Measurements from ENCODE around the gene GNAZ. TPM values are rescaled to one million over a fixed set of nuclear protein-coding genes. Genes with fewer than 3 reads are reported as not detected.

Gene GNAZ
- total and polyA plus RNA-seq, 4 donors, result 0.21 to 2.2 (median 0.38) TPM

DNA sequence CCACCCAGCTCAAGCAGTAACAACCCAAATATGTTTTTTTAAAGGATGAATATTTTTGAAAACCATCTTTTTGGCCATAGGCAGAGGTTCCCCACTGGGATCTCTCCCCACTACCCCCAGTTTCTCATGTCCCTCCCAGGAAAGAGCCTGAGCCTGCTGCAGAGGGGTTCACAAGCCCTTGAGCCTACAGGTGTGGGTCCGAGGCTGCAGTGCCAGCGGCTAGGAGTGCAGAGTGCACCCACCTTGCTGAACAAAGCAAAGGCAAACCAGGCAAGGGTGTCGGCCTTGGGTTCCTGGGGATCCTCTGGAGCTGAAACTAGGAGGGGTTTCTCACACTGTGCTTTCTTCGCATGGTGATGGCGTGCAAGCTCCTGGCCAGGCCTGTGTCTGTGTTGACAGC is 35.0 kb downstream of the GNAZ start:
- 95% methylated on average over 5 of the region's 5 CpGs for WGBS
- no peaks in the 10 kb centered on the region for H3K36me3 ChIP-seq (ENCODE audit: control insufficient read depth in 4 of 4, insufficient read depth in 3 of 4, low read depth in 1 of 4, low read length in 3 of 4)
- H3K4me1 ChIP-seq (ENCODE audit: control insufficient read depth in 4 of 4, insufficient read depth in 4 of 4, low read length in 3 of 4), result no peaks in the 10 kb centered on the region
- H3K27me3 ChIP-seq (ENCODE audit: control insufficient read depth in 4 of 4, insufficient read depth in 4 of 4, low read length in 3 of 4), result no peaks in the 10 kb centered on the region
- H3K9ac ChIP-seq (ENCODE audit: low read depth in 1 of 2, low read length in 2 of 2), result no peak overlapping the region
- H3K4me3 ChIP-seq (ENCODE audit: low read depth in 1 of 3, low read length in 3 of 3), result no peak overlapping the region
- no peak overlapping the region for H3K27ac ChIP-seq (ENCODE audit: low read depth in 1 of 2, low read length in 2 of 2)
- H3K9me3 ChIP-seq (ENCODE audit: control insufficient read depth in 4 of 4, low read length in 3 of 4), result no peaks in the 10 kb centered on the region
- no peak for DNase-seq (ENCODE audit: low spot score)
- TF ChIP-seq FOXA2 (IDR thresholded peaks at IDR 0.05), result no peak
- TF ChIP-seq YY1 (IDR thresholded peaks at IDR 0.05), result no peak
- TF ChIP-seq, protein P1, sequence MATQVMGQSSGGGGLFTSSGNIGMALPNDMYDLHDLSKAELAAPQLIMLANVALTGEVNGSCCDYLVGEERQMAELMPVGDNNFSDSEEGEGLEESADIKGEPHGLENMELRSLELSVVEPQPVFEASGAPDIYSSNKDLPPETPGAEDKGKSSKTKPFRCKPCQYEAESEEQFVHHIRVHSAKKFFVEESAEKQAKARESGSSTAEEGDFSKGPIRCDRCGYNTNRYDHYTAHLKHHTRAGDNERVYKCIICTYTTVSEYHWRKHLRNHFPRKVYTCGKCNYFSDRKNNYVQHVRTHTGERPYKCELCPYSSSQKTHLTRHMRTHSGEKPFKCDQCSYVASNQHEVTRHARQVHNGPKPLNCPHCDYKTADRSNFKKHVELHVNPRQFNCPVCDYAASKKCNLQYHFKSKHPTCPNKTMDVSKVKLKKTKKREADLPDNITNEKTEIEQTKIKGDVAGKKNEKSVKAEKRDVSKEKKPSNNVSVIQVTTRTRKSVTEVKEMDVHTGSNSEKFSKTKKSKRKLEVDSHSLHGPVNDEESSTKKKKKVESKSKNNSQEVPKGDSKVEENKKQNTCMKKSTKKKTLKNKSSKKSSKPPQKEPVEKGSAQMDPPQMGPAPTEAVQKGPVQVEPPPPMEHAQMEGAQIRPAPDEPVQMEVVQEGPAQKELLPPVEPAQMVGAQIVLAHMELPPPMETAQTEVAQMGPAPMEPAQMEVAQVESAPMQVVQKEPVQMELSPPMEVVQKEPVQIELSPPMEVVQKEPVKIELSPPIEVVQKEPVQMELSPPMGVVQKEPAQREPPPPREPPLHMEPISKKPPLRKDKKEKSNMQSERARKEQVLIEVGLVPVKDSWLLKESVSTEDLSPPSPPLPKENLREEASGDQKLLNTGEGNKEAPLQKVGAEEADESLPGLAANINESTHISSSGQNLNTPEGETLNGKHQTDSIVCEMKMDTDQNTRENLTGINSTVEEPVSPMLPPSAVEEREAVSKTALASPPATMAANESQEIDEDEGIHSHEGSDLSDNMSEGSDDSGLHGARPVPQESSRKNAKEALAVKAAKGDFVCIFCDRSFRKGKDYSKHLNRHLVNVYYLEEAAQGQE (IDR thresholded peaks at IDR 0.05), result no peak
- TF ChIP-seq, protein P2, sequence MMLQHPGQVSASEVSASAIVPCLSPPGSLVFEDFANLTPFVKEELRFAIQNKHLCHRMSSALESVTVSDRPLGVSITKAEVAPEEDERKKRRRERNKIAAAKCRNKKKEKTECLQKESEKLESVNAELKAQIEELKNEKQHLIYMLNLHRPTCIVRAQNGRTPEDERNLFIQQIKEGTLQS (IDR thresholded peaks at IDR 0.05), result no peak
- no peak for TF ChIP-seq NR2F2 (IDR thresholded peaks at IDR 0.05)
- TF ChIP-seq, protein P3, sequence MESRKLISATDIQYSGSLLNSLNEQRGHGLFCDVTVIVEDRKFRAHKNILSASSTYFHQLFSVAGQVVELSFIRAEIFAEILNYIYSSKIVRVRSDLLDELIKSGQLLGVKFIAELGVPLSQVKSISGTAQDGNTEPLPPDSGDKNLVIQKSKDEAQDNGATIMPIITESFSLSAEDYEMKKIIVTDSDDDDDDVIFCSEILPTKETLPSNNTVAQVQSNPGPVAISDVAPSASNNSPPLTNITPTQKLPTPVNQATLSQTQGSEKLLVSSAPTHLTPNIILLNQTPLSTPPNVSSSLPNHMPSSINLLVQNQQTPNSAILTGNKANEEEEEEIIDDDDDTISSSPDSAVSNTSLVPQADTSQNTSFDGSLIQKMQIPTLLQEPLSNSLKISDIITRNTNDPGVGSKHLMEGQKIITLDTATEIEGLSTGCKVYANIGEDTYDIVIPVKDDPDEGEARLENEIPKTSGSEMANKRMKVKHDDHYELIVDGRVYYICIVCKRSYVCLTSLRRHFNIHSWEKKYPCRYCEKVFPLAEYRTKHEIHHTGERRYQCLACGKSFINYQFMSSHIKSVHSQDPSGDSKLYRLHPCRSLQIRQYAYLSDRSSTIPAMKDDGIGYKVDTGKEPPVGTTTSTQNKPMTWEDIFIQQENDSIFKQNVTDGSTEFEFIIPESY (IDR thresholded peaks at IDR 0.05), result no peak
- TF ChIP-seq EGR1 (IDR thresholded peaks at IDR 0.05; ENCODE audit: low read depth in 2 of 2), result no peak
- no peak for TF ChIP-seq JUND (IDR thresholded peaks at IDR 0.05)
- no peak for TF ChIP-seq FOXA1 (IDR thresholded peaks at IDR 0.05)
- no peak for TF ChIP-seq TAF1 (conservative IDR thresholded peaks at IDR 0.05)
- no peak for TF ChIP-seq RAD21 (IDR thresholded peaks at IDR 0.05)
- TF ChIP-seq, protein P4, sequence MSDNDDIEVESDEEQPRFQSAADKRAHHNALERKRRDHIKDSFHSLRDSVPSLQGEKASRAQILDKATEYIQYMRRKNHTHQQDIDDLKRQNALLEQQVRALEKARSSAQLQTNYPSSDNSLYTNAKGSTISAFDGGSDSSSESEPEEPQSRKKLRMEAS (IDR thresholded peaks at IDR 0.05), result no peak
- TF ChIP-seq, protein P5, sequence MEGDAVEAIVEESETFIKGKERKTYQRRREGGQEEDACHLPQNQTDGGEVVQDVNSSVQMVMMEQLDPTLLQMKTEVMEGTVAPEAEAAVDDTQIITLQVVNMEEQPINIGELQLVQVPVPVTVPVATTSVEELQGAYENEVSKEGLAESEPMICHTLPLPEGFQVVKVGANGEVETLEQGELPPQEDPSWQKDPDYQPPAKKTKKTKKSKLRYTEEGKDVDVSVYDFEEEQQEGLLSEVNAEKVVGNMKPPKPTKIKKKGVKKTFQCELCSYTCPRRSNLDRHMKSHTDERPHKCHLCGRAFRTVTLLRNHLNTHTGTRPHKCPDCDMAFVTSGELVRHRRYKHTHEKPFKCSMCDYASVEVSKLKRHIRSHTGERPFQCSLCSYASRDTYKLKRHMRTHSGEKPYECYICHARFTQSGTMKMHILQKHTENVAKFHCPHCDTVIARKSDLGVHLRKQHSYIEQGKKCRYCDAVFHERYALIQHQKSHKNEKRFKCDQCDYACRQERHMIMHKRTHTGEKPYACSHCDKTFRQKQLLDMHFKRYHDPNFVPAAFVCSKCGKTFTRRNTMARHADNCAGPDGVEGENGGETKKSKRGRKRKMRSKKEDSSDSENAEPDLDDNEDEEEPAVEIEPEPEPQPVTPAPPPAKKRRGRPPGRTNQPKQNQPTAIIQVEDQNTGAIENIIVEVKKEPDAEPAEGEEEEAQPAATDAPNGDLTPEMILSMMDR (IDR thresholded peaks at IDR 0.05; ENCODE audit: low read depth, low read length, missing input control), result no peak
- TF ChIP-seq SP1 (IDR thresholded peaks at IDR 0.05), result no peak
- TF ChIP-seq HNF4G (IDR thresholded peaks at IDR 0.05), result no peak
- no peak for TF ChIP-seq HNF4A (conservative IDR thresholded peaks at IDR 0.05)
- TF ChIP-seq RXRA (IDR thresholded peaks at IDR 0.05), result no peak
- no peak for TF ChIP-seq GABPA (IDR thresholded peaks at IDR 0.05 in 1 of 2, conservative IDR thresholded peaks at IDR 0.05 in 1 of 2)
